ENCODE data around the gene CELA2B. TPM values are rescaled to one million over a fixed set of nuclear protein-coding genes. Genes with fewer than 3 reads are reported as not detected.

The CELA2B gene
- total and polyA plus RNA-seq, 2 of the 8 experiments (the other 6 are each of a cell fraction or from before 2014, with no cell fraction given): not detected

DNA sequence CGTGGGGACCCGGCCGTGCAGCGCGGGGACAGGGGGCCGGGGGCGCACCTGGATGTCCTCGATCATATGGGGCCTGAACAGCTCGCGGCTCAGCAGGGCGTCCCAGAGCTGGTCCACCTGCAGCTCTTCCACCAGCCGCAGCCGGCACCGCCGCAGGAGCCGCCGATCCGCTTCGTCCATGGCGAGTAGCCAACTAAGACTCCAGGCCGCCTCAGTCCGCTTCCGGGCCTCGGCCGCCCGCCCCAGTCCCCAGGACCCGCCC is 48.0 kb downstream of the CELA2B start, which contains the start of gene CASP9 (continued):
- no peak; the same call in 1 of the 2 replicates for TF ChIP-seq MAX (IDR thresholded peaks at IDR 0.05)
- no peak for TF ChIP-seq GTF2F1 (IDR thresholded peaks at IDR 0.05; ENCODE audit: borderline replicate concordance, low read depth, low read length)
- TF ChIP-seq SIX5 (IDR thresholded peaks at IDR 0.05; ENCODE audit: low read depth, low read length): no peak
- TF ChIP-seq HDAC6 (IDR thresholded peaks at IDR 0.05; ENCODE audit: low read depth, low read length): no peak
- no peak for TF ChIP-seq E2F6 (IDR thresholded peaks at IDR 0.05)
- TF ChIP-seq RAD21 (IDR thresholded peaks at IDR 0.05 in 1 of 2, conservative IDR thresholded peaks at IDR 0.05 in 1 of 2; ENCODE audit: low read depth in 2 of 2, low read length in 2 of 2): no peak
- no peak for TF ChIP-seq FOSL1 (IDR thresholded peaks at IDR 0.05; ENCODE audit: insufficient read depth, low read depth, low read length)
- no peak for TF ChIP-seq MAFK (IDR thresholded peaks at IDR 0.05; ENCODE audit: low read depth, low read length)
- no peak for TF ChIP-seq BCL11A (IDR thresholded peaks at IDR 0.05; ENCODE audit: low read depth in 2 of 2, low read length in 2 of 2)
- TF ChIP-seq TAF7 (optimal IDR thresholded peaks at IDR 0.05; ENCODE audit: borderline replicate concordance, low read depth, low read length): peak; percentile 49
- TF ChIP-seq TAF1 (IDR thresholded peaks at IDR 0.05; ENCODE audit: low read depth, low read length): peak; percentile 94
- no peak for TF ChIP-seq EGR1 (IDR thresholded peaks at IDR 0.05; ENCODE audit: borderline replicate concordance, low read depth, low read length)
- TF ChIP-seq YY1 (IDR thresholded peaks at IDR 0.05; ENCODE audit: low read depth, low read length): no peak
- no peak for TF ChIP-seq JUND (IDR thresholded peaks at IDR 0.05; ENCODE audit: low read length)

All from H1 (cell line).